Peyer's patch (tissue), 4 donors: ENCODE data around the gene EPS15.

Experiments
- CTCF ChIP-seq, 6 experiments: fragments of 450-650 bp in 4 of 6; fragments of 200-600 bp in 2 of 6; sonication (generic) in 1 of 6; IDR thresholded peaks; one replicate each; pipeline ENCODE4 v1.5.1; 2017 to 2019; ENCODE audit warnings: antibody characterized with exemption in 6 of 6, mild to moderate bottlenecking in 3 of 6, moderate library complexity in 1 of 6
- POLR2A ChIP-seq, 2 donors: fragments of 450-650 bp; IDR thresholded peaks; one replicate each; pipeline ENCODE4 v1.5.1; 2017; ENCODE audit warnings: antibody characterized with exemption in 2 of 2, mild to moderate bottlenecking in 2 of 2, moderate library complexity in 2 of 2

- TF ChIP-seq CTCF (IDR thresholded peaks at IDR 0.05) (no peak), POLR2A (IDR thresholded peaks at IDR 0.05) (no peak)
Measured at GRCh38 chr1:51464828-51465227, 54.2 kb downstream of the EPS15 start.
